Activated naive CD8-positive, alpha-beta T cell treated with anti-CD3 and anti-CD28 coated beads, Interleukin-2, amount 10 ng/mL, durations not matched to agents 7 days and 5 days (primary cell): ENCODE data around the gene HOXD10. TPM values are rescaled to one million over a fixed set of nuclear protein-coding genes. Genes with fewer than 3 reads are reported as not detected.
A peak's percentile ranks its signal among the peaks of the same experiment; 100 is the strongest.

ENCODE experiments used
- ATAC-seq: fragments of 150-1000 bp; cut with Tn5 transposase; one replicate; pipeline ENCODE4 v1.10.0; 2021; ENCODE audit warnings: low read depth, moderate library complexity
- POLR2A ChIA-PET: fragments of 350-600 bp; sonication (Branson Sonifier 250); formaldehyde crosslinking; loops from one replicate; lab custom pipeline; 2021; ENCODE audit warnings: antibody characterized with exemption; lab: Charles Lee
- DNase-seq: peaks from one replicate; pipeline ENCODE4 v3.0.0; 2021
- H3K27ac Mint-ChIP-seq: one replicate; pipeline ENCODE4 v1.8.0; 2022; ENCODE audit warnings: mild to moderate bottlenecking, mixed read lengths
- H3K27me3 Mint-ChIP-seq: one replicate; pipeline ENCODE4 v1.8.0; 2022; ENCODE audit warnings: mild to moderate bottlenecking, moderate library complexity, mixed read lengths
- H3K36me3 Mint-ChIP-seq: one replicate; pipeline ENCODE4 v1.8.0; 2021; ENCODE audit warnings: mild to moderate bottlenecking, mixed read lengths
- H3K4me1 Mint-ChIP-seq: one replicate; pipeline ENCODE4 v1.8.0; 2021; ENCODE audit warnings: mixed read lengths
- H3K4me3 Mint-ChIP-seq: one replicate; pipeline ENCODE4 v1.8.0; 2022; ENCODE audit warnings: mild to moderate bottlenecking, moderate library complexity, mixed read lengths
- H3K9me3 Mint-ChIP-seq: one replicate; pipeline ENCODE4 v1.8.0; 2021; ENCODE audit warnings: mixed read lengths
- microRNA-seq: library from miRNA; unstranded; fragments of <30 nt; microRNA quantifications from one replicate; pipeline ENCODE4 v1.2.0, GENCODE V29; 2022
- total RNA-seq, 2 experiments: library from RNA; stranded (reverse); gene quantifications; one replicate each; pipeline ENCODE4 v1.2.3, GENCODE V29; 2021

HOXD10 gene
- total RNA-seq, 2 experiments from 2014 or later: not detected

DNA sequence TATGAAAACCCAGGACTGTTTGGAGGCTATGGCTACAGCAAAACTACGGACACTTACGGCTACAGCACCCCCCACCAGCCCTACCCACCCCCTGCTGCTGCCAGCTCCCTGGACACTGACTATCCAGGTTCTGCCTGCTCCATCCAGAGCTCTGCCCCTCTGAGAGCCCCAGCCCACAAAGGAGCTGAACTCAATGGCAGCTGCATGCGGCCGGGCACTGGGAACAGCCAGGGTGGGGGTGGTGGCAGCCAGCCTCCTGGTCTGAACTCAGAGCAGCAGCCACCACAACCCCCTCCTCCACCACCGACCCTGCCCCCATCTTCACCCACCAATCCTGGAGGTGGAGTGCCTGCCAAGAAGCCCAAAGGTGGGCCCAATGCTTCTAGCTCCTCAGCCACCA, 52.6 kb downstream of the HOXD10 start:
- Mint-ChIP-seq H3K4me3 (no peak overlapping the region), H3K27ac (no peak overlapping the region), H3K36me3 (peaks cover 2% of the 10 kb centered on the region), H3K9me3 (peaks cover 4% of the 10 kb centered on the region), H3K4me1 (peaks cover 6% of the 10 kb centered on the region), H3K27me3 (peaks cover 77% of the 10 kb centered on the region)
- ATAC-seq: no peak
- POLR2A ChIA-PET: no interaction called here
- no peak for DNase-seq

Small RNAs within 50 kb of the gene (microRNA-seq; reads per million reads assigned to microRNA genes)
- gene MIR10B: 7.7 reads per million, percentile 6 among the genes with 10 or more reads in this experiment

Other genes with a start within 250 kb of the HOXD10 start
- gene LNPK, start 114.5 kb upstream of the HOXD10 start, total RNA-seq: 10 to 100 TPM; 41.5 to 45.4 TPM
- not detected for gene EVX2, start 32.8 kb upstream of the HOXD10 start, total RNA-seq
- gene HOXD13, start 24.1 kb upstream of the HOXD10 start, total RNA-seq: not detected
- gene HOXD12, start 17.0 kb upstream of the HOXD10 start, total RNA-seq: not detected
- not detected for gene HOXD11, start 9.5 kb upstream of the HOXD10 start, total RNA-seq
- not detected for gene HOXD9, start 5.9 kb downstream of the HOXD10 start, total RNA-seq
- gene HOXD8, start 12.9 kb downstream of the HOXD10 start, total RNA-seq: not detected
- gene HOXD4, start 34.8 kb downstream of the HOXD10 start, total RNA-seq: not detected
- gene HOXD3, start 40.5 kb downstream of the HOXD10 start, total RNA-seq: not detected
- gene HOXD1, start 71.9 kb downstream of the HOXD10 start, total RNA-seq: not detected
- 10 to 100 TPM; 11.4 to 12.7 TPM for gene MTX2, start 152.7 kb downstream of the HOXD10 start, total RNA-seq